Spleen (tissue), 11 donors: ENCODE measurements around the gene PLS1. TPM values are rescaled to one million over a fixed set of nuclear protein-coding genes. Genes with fewer than 3 reads are reported as not detected.

Experiments used
- DNase-seq: peaks from one replicate; pipeline ENCODE4 v3.0.0-alpha.2; 2020
- H3K27ac ChIP-seq, 8 donors: fragments of 200-600 bp; sonication (generic) in 7 of 8; 1 replicate in 4 of 8; 2 replicates in 4 of 8; pipeline versions ENCODE4 v1.5.0 to v1.8.0; 2016 to 2021; ENCODE audit warnings: inconsistent platforms in 4 of 8, mild to moderate bottlenecking in 4 of 8, moderate library complexity in 1 of 8
- H3K27me3 ChIP-seq, 7 donors: fragments of 200-600 bp; sonication (generic) in 6 of 7; replicated peaks in 1 of 7; 1 replicate in 4 of 7; 2 replicates in 3 of 7; pipeline versions ENCODE4 v1.5.0 to v1.8.0; 2016 to 2021; ENCODE audit warnings: inconsistent platforms in 3 of 7, mild to moderate bottlenecking in 1 of 7
- H3K36me3 ChIP-seq, 6 donors: fragments of 200-600 bp; sonication (generic) in 5 of 6; 1 replicate in 4 of 6; 2 replicates in 2 of 6; pipeline versions ENCODE4 v1.5.0 to v1.8.0; 2016 to 2021; ENCODE audit warnings: inconsistent platforms in 2 of 6
- H3K4me1 ChIP-seq, 6 donors: fragments of 200-600 bp; sonication (generic) in 5 of 6; 1 replicate in 3 of 6; 2 replicates in 3 of 6; pipeline versions ENCODE4 v1.5.0 to v1.8.0; 2016 to 2021; ENCODE audit warnings: inconsistent platforms in 3 of 6
- H3K4me3 ChIP-seq, 8 donors: fragments of 200-600 bp; sonication (generic) in 7 of 8; 1 replicate in 4 of 8; 2 replicates in 4 of 8; pipeline versions ENCODE4 v1.5.0 to v1.8.0; 2016 to 2021; ENCODE audit warnings: inconsistent platforms in 4 of 8, mild to moderate bottlenecking in 4 of 8, moderate library complexity in 2 of 8
- H3K9me3 ChIP-seq, 8 donors: fragments of 200-600 bp; sonication (generic) in 7 of 8; 1 replicate in 4 of 8; 2 replicates in 4 of 8; pipeline versions ENCODE4 v1.5.0 to v1.8.0; 2016 to 2021; ENCODE audit warnings: inconsistent platforms in 4 of 8
- CTCF ChIP-seq, 11 experiments: fragments of 200-600 bp in 7 of 11; fragments of 450-650 bp in 4 of 11; sonication (generic) in 4 of 11; IDR thresholded peaks in 8 of 11; conservative IDR thresholded peaks in 3 of 11; 1 replicate in 7 of 11; 2 replicates in 4 of 11; pipeline versions ENCODE4 v1.4.0 to v1.8.0; 2016 to 2021; ENCODE audit warnings: antibody characterized with exemption in 11 of 11, inconsistent platforms in 4 of 11, mild to moderate bottlenecking in 1 of 11
- POLR2A ChIP-seq, 3 donors: fragments of 450-650 bp; IDR thresholded peaks; one replicate each; pipeline ENCODE4 v1.5.1; 2017; ENCODE audit warnings: antibody characterized with exemption in 3 of 3, mild to moderate bottlenecking in 1 of 3
- POLR2AphosphoS5 ChIP-seq, 3 donors: sonication (generic); formaldehyde crosslinking; IDR thresholded peaks; one replicate each; pipeline ENCODE4 v1.5.1; 2017; ENCODE audit warnings: antibody characterized with exemption in 3 of 3
- WGBS, 5 donors: extraction: QIAGEN DNeasy Blood & Tissue Kit in 3 of 5; methylation state at CpG; one replicate each; pipeline versions ENCODE4 v1.1.5 to v1.1.7; 2013 to 2018; 5-methylcytosine and 5-hydroxymethylcytosine counted together
- intact Hi-C: fragments of 100-400 bp; cut with DNase I; formaldehyde crosslinking; loops from one replicate; pipeline ENCODE4 v1.15.0; 2023; ENCODE audit warnings: low total_unique reads
- polyA plus RNA-seq, 3 donors: library from polyadenylated mRNA; stranded (reverse); fragments of 200-250 nt; gene quantifications; one replicate each; pipeline ENCODE4 v1.2.1, GENCODE V29; 2013
- total RNA-seq, 7 donors: library from RNA; depleted of rRNA in 3 of 7; stranded (reverse); fragments of >200 nt in 3 of 7; fragmentation: NEBNext Ultra II Directional in 4 of 7; extraction: Animal tissue kit (Norgen Biotek cat#: 25700) in 4 of 7; gene quantifications; one replicate each; pipeline versions ENCODE4 v1.1.0 to v1.2.1, GENCODE V29; 2016 to 2021
- donor health status: healthy with polysubstance abuse.
- donor health status: DM: no; HTN: no; CAD: no; lungs with moderate emphysema.
- donor health status: DM: no; HTN: no; CAD: no.
- donor health status: Bipolar disorder and iron deficiency.
- donor health status: healthy.
- donor health status: DM: no; HTN: no; CAD: no.
- donor health status: DM: yes; HTN: yes; CAD: no.

PLS1 gene
- total and polyA plus RNA-seq, 10 donors = 0.09 to 3.0 (median 1.2) TPM

GRCh38 chr3:142657033-142657432, 60.8 kb downstream of the PLS1 start:
- intact Hi-C loops = no loop called here
- no peaks in the 10 kb centered on the region for H3K9me3 ChIP-seq
- H3K4me1 ChIP-seq = no peaks in the 10 kb centered on the region
- H3K27ac ChIP-seq = no peak overlapping the region
- H3K36me3 ChIP-seq = no peaks in the 10 kb centered on the region
- no peak overlapping the region for H3K4me3 ChIP-seq
- WGBS, 5 donors = 90 to 97% (median 92%) methylated on average over 4 of the region's 4 CpGs
- TF ChIP-seq CTCF (IDR thresholded peaks at IDR 0.05 in 8 of 11, conservative IDR thresholded peaks at IDR 0.05 in 3 of 11) (no peak), POLR2AphosphoS5 (IDR thresholded peaks at IDR 0.05) (no peak), POLR2A (IDR thresholded peaks at IDR 0.05) (no peak)
- no peak for DNase-seq
- no peaks in the 10 kb centered on the region for H3K27me3 ChIP-seq

GRCh38 chr3:142660383-142660782, 64.2 kb downstream of the PLS1 start:
- no peaks in the 10 kb centered on the region for H3K4me1 ChIP-seq
- WGBS, 5 donors = 77 to 87% (median 81%) methylated on average over 6 of the region's 6 CpGs
- TF ChIP-seq CTCF (IDR thresholded peaks at IDR 0.05 in 8 of 11, conservative IDR thresholded peaks at IDR 0.05 in 3 of 11) (no peak), POLR2AphosphoS5 (IDR thresholded peaks at IDR 0.05) (no peak), POLR2A (IDR thresholded peaks at IDR 0.05) (no peak)
- H3K27me3 ChIP-seq = no peaks in the 10 kb centered on the region
- intact Hi-C loops = no loop called here
- no peak overlapping the region for H3K4me3 ChIP-seq
- no peaks in the 10 kb centered on the region for H3K36me3 ChIP-seq
- no peak for DNase-seq
- no peaks in the 10 kb centered on the region for H3K9me3 ChIP-seq
- no peak overlapping the region for H3K27ac ChIP-seq

GRCh38 chr3:142660893-142661292, 64.7 kb downstream of the PLS1 start:
- H3K27me3 ChIP-seq = no peaks in the 10 kb centered on the region
- no peak for DNase-seq
- TF ChIP-seq POLR2A (IDR thresholded peaks at IDR 0.05) (no peak), CTCF (IDR thresholded peaks at IDR 0.05 in 8 of 11, conservative IDR thresholded peaks at IDR 0.05 in 3 of 11) (no peak), POLR2AphosphoS5 (IDR thresholded peaks at IDR 0.05) (no peak)
- intact Hi-C loops = no loop called here
- no peak overlapping the region for H3K4me3 ChIP-seq
- H3K27ac ChIP-seq = no peak overlapping the region
- H3K4me1 ChIP-seq = no peaks in the 10 kb centered on the region
- H3K9me3 ChIP-seq = no peaks in the 10 kb centered on the region
- no peaks in the 10 kb centered on the region for H3K36me3 ChIP-seq

GRCh38 chr3:142663865-142664264, 67.7 kb downstream of the PLS1 start:
- intact Hi-C loops = no loop called here
- DNase-seq = no peak
- Histone ChIP-seq H3K4me3 (no peak overlapping the region), H3K4me1 (no peaks in the 10 kb centered on the region), H3K27me3 (no peaks in the 10 kb centered on the region), H3K27ac (no peak overlapping the region), H3K36me3 (no peaks in the 10 kb centered on the region), H3K9me3 (no peaks in the 10 kb centered on the region)
- 78 to 89% (median 80%) methylated on average over 1 of the region's 1 CpG for WGBS, 5 donors
- TF ChIP-seq POLR2A (IDR thresholded peaks at IDR 0.05) = no peak
- TF ChIP-seq POLR2AphosphoS5 (IDR thresholded peaks at IDR 0.05) = no peak
- TF ChIP-seq CTCF (IDR thresholded peaks at IDR 0.05 in 8 of 11, conservative IDR thresholded peaks at IDR 0.05 in 3 of 11) = no peak
